Raji (cell line): ENCODE results near the gene LORICRIN.

Experiments
- POLR2A ChIP-seq: IDR thresholded peaks from 2 replicates; pipeline ENCODE4 v1.6.1; 2011; ENCODE audit warnings: low read depth, low read length, control low read depth; ENCODE audit not compliant: insufficient read depth

LORICRIN gene

GRCh38 chr1:153246018-153246417 lies 13.5 kb upstream of the LORICRIN start:
- no peak for TF ChIP-seq POLR2A

- TF ChIP-seq POLR2A: no peak
Measured at GRCh38 chr1:153246825-153247224, 12.7 kb upstream of the LORICRIN start.

GRCh38 chr1:153248176-153248879 lies 11.2 kb upstream of the LORICRIN start:
- no peak for TF ChIP-seq POLR2A

GRCh38 chr1:153250166-153250565 lies 9.3 kb upstream of the LORICRIN start:
- TF ChIP-seq POLR2A: no peak

GRCh38 chr1:153251087-153251486 lies 8.4 kb upstream of the LORICRIN start:
- TF ChIP-seq POLR2A: no peak

- TF ChIP-seq POLR2A: no peak
Measured at GRCh38 chr1:153251562-153251961, 7.9 kb upstream of the LORICRIN start.

GRCh38 chr1:153251988-153252387 lies 7.5 kb upstream of the LORICRIN start:
- TF ChIP-seq POLR2A: no peak

- TF ChIP-seq POLR2A: no peak
Measured at GRCh38 chr1:153253076-153253475, 6.4 kb upstream of the LORICRIN start.

- no peak for TF ChIP-seq POLR2A
Measured at GRCh38 chr1:153253693-153254092, 5.8 kb upstream of the LORICRIN start.

GRCh38 chr1:153260585-153261280 lies 1.2 kb downstream of the LORICRIN start:
- no peak for TF ChIP-seq POLR2A

GRCh38 chr1:153261281-153262069 lies 2.0 kb downstream of the LORICRIN start:
- no peak for TF ChIP-seq POLR2A

GRCh38 chr1:153262070-153262366 lies 2.5 kb downstream of the LORICRIN start:
- TF ChIP-seq POLR2A: no peak

GRCh38 chr1:153262462-153263157 lies 3.1 kb downstream of the LORICRIN start:
- TF ChIP-seq POLR2A: no peak

GRCh38 chr1:153265457-153265856 lies 6.0 kb downstream of the LORICRIN start:
- no peak for TF ChIP-seq POLR2A

- TF ChIP-seq POLR2A: no peak
Measured at GRCh38 chr1:153271711-153272110, 12.2 kb downstream of the LORICRIN start.
